GM19035 (cell line): Measurements from ENCODE around the gene TMEM11.

ENCODE experiments used
- ATAC-seq: cut with Tn5 transposase; IDR thresholded peaks from one replicate; pipeline ENCODE4 v1.9.1; 2021; ENCODE audit not compliant: unreplicated experiment

TMEM11 gene

DNA sequence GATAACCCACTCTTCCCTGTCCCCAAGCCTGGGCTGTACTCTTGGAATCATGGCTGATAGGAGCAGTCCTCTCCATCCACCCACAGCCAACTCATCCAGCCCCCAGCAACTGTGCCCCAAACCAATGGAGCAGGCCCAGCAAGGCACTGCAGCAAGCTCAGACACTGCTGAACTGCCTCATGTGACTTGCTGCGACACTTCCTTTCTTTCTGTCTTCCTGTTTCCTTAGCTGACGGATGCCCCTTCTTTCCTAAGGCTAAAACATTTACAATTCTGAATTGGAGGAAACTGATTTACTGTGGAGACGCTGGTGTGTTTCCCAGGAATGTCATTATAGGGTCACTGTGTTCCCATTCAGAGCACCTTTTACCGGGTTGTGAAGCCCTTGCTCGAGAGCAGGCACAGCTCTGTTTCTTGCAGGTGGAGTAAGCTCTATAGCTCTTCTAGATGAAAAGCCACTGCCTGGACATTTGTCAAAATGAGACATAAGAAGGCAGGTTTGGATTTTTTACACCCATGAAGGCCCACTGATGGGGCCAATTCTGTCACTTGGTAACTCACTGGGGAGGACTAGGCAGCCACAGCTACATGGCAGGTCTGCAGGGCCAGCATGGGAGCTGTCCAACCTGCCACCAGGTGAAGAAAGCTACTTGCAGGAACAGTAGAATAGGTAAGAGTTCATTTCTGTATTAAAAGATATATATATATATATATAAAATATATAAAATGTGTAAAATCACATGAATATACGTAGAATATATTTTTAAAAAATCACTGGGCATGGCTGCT, 27.4 kb downstream of the TMEM11 start:
- ATAC-seq: no peak

- ATAC-seq: no peak
Observed at GRCh38 chr17:21185061-21185460, 28.9 kb downstream of the TMEM11 start.

DNA sequence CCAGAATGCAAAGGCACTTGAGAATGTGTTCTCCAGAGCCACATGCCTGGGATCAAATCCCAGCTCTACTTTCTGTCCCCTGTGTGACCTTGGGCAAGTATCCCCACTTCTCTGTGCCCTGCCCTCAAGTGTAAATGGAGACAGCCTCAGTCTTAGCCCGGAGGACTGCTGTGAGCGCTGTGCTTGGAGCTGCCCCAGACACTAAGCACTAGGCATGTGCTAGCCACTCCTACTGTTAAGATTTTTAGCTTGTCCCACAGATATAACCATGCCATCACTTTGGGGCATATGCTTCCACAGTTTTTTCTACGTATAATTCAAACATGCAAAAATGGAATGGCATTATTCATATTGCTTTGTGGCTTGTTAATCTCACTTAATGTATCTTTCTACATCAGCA, 29.4 kb downstream of the TMEM11 start:
- no peak for ATAC-seq

DNA sequence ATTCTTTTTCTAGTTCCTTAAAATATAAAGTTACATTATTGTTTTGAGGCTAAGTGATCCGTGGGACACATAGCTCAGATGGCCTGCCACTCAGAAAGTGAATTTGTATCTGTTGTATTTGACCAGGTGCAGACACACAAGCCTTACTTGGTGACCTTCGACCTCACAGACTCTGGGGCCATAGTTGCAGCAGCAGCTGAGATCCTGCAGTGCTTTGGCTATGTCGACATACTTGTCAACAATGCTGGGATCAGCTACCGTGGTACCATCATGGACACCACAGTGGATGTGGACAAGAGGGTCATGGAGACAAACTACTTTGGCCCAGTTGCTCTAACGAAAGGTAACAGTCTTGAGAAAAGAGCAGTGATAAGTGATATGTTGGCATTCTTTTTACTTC, 30.5 kb downstream of the TMEM11 start:
- ATAC-seq: no peak

GRCh38 chr17:21177854-21178600, 35.9 kb downstream of the TMEM11 start:
- ATAC-seq: no peak

GRCh38 chr17:21177401-21177800, 36.6 kb downstream of the TMEM11 start:
- ATAC-seq: no peak

- ATAC-seq: no peak
Observed at GRCh38 chr17:21176773-21177395, 37.1 kb downstream of the TMEM11 start.

GRCh38 chr17:21174713-21175112, 39.2 kb downstream of the TMEM11 start:
- no peak for ATAC-seq

DNA sequence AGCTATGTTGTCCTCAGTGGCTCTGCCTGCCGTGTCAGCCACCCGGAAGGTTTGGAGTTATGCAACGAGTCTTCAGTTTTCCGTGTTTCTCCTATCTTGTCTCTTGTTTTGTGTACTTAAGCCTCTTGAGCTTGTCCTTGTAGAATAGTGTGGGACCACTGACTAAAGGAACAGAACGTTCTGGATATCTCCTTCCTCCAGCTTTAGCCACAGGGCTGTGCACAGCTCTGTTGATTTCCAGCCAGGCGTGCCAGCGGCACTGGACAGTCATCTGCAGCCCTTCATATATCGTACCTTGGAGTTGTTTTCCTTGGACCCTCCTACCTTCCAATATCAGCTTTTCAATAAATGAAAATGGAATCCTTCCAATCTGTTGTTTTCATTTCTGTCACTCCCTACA, 39.8 kb downstream of the TMEM11 start:
- no peak for ATAC-seq

DNA sequence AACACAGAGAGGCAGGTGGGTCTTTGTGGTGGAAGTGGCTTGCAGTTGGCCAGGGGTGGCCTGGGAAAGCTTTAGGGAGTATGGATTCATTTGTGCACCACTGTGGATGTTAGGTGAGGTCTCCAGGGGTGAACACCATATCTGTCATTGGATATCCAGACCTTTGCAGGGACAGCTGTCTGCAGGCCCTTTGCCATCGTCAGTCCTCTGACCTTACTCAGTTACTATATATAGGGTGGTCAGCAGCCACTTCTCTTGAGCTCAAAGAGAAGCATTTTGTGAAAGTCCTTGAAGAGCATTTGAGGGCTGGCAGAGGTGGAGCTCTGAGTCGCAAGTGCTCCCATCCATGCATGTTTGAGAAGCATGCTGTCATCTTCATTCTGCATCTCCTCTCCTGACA, 40.4 kb downstream of the TMEM11 start:
- no peak for ATAC-seq

- ATAC-seq: no peak
Observed at GRCh38 chr17:21172846-21173245, 41.1 kb downstream of the TMEM11 start.

DNA sequence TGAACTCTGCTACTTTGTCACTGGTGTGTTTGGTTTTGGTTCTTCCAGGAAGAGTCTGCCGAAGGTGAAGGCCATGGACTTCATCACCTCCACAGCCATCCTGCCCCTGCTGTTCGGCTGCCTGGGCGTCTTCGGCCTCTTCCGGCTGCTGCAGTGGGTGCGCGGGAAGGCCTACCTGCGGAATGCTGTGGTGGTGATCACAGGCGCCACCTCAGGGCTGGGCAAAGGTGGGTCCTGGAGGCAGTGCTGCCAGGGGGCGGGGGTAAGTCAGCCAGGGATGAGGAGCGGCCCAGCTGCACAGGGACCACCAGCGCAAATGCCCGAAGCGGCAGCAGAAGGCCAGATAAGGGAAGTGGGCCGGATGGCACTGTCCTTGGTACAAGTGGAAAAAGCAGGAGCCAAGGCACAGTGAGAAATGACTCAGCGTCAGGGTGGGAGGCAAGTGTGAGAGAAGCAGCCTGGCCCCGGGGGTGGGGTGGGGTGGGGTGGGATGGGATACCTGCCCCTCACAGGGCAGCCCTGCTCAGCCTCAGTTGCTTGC, 41.9 kb downstream of the TMEM11 start:
- ATAC-seq: no peak

- ATAC-seq: peak; percentile 54
Observed at GRCh38 chr17:21171309-21171922, 42.5 kb downstream of the TMEM11 start.

DNA sequence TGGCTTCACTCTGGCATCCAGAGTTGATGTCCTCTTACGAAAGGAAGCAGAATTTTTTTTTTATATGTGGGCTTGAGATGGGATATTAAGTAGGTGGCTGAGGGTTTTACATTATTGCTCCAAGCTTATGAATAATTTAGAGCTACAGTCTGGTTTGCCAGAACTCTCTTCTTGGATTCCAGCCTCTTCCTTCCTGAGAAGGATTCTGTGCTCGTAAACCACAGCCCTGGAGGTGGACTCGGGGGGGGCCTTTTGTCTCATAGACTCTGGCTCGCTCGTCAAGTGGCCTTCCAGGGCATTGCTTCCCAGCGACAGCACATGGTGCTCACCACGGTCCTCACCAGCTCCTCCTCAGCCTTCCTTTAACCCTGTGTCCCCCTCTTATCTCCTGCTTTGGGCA, 43.2 kb downstream of the TMEM11 start:
- no peak for ATAC-seq

DNA sequence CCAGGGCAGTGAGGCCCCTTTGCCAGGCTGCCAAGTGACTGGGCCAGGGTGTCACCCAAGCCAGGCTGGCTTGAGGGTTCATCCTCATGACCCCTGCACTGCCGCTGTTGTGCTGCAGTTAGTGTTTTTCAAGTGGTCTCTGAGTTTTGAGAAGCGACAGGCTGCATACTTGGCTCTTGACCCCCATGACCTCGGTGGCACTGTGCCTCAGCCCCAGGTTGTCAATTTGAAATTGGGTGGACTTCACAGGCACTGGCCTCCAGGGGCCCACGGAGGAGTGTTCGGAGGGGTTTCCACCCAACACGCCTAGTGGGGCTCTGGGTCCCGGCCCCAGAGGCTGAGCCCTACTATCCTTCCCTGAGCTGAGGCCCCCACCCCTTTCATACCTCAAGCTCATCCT, 44.5 kb downstream of the TMEM11 start:
- no peak for ATAC-seq

GRCh38 chr17:21168555-21168865, 45.5 kb downstream of the TMEM11 start:
- no peak for ATAC-seq

- ATAC-seq: no peak
Observed at GRCh38 chr17:21167303-21167702, 46.7 kb downstream of the TMEM11 start.

DNA sequence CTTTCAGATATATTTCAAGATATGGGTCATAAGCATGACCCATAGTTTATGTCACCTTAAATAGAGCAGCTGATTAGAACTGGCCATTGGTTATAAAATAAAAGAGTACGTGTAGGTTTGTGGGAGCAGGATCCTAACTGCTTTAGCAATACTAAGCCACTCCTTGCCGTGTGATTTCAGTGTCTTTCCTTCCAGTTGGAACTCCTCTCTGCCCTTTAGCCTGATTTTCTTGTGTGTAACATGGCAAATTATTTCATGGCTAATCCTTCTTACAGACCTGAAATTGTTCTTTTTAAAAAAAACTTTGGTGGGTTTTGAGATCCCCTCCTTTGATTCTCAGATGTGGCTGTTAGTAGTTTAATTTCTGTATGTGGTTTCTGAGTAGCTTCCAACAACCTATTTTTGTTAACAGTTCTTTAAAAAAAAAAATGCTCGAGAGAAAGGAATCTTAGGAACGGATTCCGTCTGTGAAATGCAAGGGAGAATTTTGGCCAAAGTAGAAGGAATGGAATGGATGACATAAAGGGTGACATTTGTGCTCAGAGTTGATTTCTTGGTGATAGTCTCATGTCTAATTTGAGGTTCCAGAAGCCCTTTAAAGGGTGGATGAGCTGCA, 47.3 kb downstream of the TMEM11 start:
- no peak for ATAC-seq

DNA sequence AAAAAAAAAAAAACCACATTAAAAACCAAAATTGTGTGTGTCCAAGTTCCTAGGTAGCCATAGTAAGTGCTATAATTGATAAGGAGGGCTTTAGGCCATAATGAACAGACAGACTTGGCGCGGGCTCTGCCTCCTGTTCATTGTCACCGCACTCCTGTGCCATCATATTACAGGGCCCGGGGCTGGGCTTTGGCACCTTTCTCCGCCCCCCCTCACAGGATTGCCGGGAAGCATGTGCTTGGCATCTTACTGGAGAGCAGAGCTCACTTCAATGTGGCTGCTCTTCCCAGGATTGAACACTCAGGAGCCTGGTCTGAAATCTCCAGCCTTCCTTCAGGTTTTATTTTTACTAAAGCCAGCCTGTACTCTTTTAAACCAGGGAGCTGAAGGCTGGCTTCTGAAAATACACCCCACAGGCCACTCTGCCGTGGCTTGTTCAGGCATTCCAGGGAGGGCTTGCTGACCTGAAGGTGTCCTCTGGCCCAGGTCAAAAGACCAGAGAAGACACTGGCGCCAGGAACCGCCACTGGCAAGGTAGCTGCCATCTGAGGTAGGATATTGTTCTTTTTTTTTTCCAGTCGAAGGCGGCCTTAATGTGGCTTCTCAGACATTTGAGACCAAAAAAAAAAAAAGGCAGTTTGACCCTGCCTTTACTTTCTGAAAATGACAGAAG, 47.9 kb downstream of the TMEM11 start:
- ATAC-seq: no peak

- no peak for ATAC-seq
Observed at GRCh38 chr17:21164620-21165019, 49.3 kb downstream of the TMEM11 start.

GRCh38 chr17:21164216-21164615, 49.7 kb downstream of the TMEM11 start:
- ATAC-seq: no peak
